IPS-18c (cell line): ENCODE data around the gene HIGD1C.
"Not testable (repeated sequence)": the region's sequence is repeated elsewhere in the genome, so short reads cannot be mapped to it uniquely, and the experiment has no call there.

ENCODE experiments used
- H3K4me3 ChIP-seq: 2 replicates; pipeline ENCODE4 v1.7.0; 2013; ENCODE audit warnings: low read depth, mild to moderate bottlenecking, low read length, moderate library complexity; ENCODE audit not compliant: insufficient read depth
- H3K9me3 ChIP-seq: one replicate; pipeline ENCODE4 v1.6.1; 2013; ENCODE audit warnings: mild to moderate bottlenecking, low read length, moderate library complexity; ENCODE audit not compliant: control insufficient read depth, insufficient read depth

Gene HIGD1C

DNA sequence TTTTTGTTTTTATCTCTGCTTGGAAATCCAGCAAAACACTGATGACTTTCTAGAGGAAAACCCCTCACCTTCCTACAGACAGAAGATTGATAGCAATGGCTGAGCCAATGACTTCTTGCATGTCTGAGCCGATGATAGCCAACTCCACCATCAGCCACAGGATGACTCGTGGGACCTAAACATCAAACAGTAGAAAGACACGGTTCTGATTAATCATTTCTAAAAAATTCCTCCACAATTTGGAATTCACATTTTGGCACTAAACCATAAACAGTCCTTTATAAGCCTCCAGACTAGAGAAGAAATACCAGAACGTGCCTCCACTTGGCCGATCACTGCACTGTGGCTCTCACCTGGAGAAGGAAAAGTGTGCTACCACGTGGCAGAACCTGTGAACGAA is 47.9 kb downstream of the HIGD1C start:
- Histone ChIP-seq H3K4me3 (no peak overlapping the region), H3K9me3 (no peaks in the 10 kb centered on the region)

DNA sequence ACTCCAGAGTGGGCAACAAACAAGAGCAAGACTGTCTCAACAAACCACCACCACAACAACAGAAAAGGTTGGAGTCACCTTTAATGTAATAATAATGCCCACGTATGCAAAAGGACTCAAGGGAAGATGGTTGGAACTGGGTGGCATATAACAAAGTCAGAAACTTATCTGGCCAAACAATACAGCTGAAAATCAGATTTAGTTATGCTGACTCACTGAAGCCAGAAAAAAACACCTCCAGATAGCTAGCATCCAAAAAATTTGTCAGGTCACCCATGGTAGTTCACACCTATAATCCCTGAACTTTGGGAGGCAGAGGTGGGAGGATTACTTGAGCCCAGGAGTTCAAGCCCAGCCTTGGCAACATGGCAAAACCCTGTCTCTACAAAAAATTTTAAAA is 49.5 kb downstream of the HIGD1C start:
- Histone ChIP-seq H3K4me3 (no peak overlapping the region), H3K9me3 (no peaks in the 10 kb centered on the region)

DNA sequence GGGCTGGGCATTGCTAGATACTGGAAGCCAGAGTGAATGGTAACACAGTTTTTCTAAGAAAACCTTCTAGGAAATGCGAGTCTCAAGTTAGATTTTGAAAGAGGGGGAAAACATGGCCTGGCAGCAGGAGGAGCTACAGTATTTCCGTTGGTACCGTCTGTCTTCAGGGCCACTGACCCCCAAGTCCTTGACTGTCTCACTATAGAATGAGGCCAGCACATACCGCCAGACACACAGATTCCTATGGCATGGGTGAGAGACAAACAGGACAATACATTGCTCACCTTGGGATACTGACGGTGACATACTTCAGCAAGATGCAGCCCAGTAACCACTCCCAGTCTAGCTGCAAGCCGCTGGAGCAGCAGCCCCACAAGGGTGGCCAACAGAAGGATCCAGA is 52.2 kb downstream of the HIGD1C start:
- Histone ChIP-seq H3K4me3 (no peak overlapping the region), H3K9me3 (no peaks in the 10 kb centered on the region)

DNA sequence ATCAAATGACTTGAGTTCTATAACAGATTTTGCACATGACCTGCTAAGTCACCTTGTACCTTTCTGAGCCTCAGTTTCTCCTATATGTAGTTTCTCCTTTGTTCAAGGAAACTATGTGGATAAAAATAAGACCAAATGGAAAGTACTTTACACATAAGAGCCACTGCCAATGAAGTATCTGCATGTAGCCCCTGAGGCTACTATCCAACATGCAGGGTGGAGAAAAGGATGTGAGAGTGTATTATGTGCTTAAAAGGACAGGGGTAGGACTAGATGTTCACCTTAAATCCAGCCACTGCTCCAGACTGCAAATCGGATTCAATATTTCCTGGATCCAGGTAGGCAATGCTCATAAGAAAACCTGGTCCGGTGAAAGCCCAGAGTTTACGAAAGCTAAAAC is 52.7 kb downstream of the HIGD1C start:
- no peak overlapping the region; the same call in 1 of the 2 replicates for H3K4me3 ChIP-seq
- H3K9me3 ChIP-seq, result no peaks in the 10 kb centered on the region

DNA sequence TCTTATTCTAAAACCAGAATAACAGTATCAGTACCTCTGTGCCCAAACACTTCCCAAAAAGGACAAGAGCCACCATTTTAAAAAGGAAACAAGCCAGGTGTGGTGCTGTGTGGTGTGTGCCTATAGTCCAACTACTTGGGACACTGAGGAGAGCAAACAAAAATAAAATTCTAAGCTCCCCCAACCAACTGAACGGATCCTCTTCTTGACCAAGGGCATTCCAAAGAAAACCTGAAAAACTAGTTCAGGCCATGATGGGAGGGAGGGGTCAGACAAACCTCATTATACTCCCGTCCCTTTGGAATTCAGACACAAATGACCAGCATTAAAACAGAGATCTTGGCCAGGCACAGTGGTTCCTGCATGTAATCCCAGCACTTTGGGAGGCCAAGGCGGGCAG is 53.3 kb downstream of the HIGD1C start:
- Histone ChIP-seq H3K4me3 (no peak overlapping the region), H3K9me3 (no peaks in the 10 kb centered on the region)

DNA sequence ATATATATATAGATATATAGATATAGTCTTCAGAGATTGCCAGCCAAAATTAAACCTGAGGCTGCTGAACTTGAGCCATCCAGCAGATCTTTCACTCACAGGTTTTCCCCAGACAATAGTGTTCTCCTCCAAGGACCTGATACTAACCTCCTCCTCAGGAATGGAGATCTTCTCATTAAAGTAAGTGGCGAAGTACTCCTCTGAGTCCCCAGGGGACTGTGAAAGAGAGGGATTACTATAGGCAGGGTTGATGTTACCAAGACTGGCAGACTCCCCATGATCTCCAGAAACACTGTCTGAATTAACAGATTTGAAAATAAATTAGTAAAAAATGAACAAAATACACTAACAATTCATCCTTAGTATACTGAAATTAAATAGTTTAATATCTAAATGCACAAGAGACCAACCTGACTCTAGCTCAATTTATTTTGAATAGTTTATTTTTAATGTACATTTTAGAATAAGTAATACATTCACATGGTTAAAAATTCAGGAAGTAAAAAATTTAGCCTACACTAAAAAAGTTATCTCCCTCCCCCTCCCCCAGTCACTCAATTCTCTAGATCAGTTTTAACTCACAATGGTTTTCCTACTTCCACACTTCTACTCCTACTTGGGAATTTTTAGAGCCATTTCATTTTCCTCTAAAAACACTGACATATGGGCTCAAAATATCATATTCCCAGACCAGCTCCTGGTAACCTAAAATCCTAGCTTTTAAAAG is 56.1 kb downstream of the HIGD1C start:
- Histone ChIP-seq H3K4me3 (no peak overlapping the region), H3K9me3 (no peaks in the 10 kb centered on the region)

DNA sequence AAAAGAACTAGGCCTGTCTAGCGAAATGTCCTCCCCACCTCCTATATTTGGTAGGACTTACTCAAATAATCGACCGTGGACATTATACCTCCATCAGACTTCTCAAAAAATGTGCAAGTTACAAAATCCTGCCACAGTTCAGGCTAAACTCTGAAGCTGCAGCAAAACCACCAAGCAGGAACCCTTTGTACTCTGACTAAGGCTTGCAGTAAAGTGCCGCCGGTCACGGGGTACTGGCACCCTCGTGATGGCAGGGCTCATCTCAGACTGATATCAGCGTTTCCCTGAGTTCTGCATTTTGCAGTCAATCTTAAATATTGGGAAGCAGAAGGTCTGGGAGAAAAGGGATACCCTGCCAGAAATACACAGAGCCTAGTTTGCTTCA is 56.7 kb downstream of the HIGD1C start:
- Histone ChIP-seq H3K9me3 (no peaks in the 10 kb centered on the region), H3K4me3 (no peak overlapping the region)

DNA sequence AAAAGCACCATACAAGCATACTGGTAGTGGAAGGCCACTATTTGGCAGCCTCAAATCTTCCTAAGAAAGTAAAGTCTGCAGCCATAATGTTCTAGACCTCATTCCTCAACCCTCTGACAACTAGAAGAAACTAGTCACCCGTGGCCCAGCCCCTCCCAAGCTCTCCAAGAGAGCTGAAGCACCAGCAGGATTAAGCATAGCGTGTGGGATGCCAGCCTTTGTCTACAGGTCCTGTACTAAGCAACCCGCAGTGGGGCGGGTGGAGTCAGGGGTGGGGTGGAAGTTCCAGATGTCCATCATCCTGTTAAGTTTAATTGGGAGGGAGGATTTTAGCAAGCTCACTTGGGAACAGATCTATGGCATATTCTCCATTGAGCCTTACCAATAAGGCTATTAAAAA is 59.6 kb downstream of the HIGD1C start:
- Histone ChIP-seq H3K4me3 (no peak overlapping the region), H3K9me3 (no peaks in the 10 kb centered on the region)

DNA sequence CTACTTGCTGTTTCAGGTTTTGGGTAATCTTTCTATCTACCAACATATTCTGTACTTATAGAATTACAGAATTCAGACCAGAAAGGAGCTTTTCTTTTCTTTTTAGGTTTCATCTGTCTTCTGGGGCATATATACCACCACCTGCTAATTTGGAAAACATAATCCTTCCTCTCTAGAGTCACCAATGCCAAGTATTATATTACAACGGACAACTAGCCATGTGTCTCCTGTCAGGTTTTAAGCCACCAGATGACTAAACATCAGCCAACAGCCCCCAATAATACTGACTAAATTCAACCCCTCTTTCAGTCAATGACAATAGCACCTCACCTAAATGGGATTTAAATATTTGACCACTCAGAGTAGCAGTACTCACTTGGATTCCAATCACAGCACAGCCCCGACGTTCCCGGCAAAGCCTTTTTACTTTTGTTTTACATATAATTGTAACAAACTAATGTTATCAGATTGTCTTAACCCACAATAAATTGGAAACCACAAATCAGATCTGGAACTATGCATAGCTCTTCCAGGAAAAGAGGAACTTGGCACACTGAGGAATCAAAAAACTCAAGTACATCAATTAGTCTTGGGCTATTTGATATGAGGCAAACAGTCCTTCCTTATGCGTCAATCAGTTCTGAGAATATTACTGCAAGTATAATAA is 60.4 kb downstream of the HIGD1C start:
- Histone ChIP-seq H3K9me3 (no peaks in the 10 kb centered on the region), H3K4me3 (no peak overlapping the region)

DNA sequence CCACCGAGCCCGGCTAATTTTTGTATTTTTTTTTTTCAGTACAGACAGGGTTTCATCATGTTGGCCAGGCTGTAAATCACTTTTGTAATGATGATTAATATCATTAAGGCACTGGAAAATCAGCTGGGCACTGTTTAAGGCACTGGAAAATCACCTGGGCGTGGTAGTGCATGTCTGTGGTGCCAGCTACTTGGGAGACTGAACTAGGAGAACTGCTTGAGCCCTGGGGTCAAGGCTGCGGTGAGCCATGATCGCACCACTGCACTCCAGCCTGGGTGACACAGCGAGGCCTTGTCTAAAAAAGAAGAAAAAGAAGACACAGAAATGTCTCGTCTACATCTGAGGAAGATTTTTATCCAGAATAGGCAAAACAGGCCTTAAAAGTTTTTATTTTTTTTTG is 61.1 kb downstream of the HIGD1C start:
- Histone ChIP-seq H3K9me3 (no peaks in the 10 kb centered on the region), H3K4me3 (no peak overlapping the region)

DNA sequence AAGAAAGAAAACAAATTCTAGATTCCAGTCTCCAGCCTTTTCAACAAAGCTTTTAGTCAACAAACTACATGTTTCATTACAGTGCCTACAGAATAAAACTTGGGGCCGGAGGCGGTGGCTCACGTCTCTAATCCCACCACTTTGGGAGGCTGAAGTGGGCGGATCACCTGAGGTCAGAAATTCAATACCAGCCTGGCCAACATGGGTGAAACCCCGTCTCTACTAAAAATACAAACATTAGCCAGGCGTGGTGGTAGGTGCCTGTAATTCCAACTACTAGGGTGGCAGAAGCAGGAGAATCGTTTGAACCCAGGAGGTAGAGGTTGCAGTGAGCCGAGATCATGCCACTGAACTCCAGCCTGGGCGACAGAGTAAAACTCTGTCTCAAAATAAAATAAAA is 62.1 kb downstream of the HIGD1C start:
- not testable (repeated sequence) for H3K4me3 ChIP-seq, H3K9me3 ChIP-seq

DNA sequence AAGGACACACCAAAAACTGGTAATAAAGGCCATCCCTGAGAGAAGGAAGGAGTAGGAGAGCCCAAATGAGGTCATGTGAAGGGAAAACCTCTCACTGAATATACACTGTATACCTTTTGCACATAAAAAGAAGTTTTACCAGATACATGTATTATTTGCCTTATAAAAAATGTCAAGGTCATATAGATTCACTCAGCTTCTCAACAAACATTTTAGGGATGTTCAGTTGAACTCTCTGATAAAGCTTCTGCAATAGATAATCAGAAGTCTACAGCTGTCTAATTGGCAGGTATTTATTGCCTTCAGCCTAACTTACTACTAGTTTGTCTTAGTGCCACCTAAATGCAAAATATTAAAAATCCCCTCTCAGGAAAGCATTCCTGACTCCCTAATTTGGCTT is 65.1 kb downstream of the HIGD1C start:
- no peaks in the 10 kb centered on the region for H3K9me3 ChIP-seq
- no peak overlapping the region for H3K4me3 ChIP-seq

DNA sequence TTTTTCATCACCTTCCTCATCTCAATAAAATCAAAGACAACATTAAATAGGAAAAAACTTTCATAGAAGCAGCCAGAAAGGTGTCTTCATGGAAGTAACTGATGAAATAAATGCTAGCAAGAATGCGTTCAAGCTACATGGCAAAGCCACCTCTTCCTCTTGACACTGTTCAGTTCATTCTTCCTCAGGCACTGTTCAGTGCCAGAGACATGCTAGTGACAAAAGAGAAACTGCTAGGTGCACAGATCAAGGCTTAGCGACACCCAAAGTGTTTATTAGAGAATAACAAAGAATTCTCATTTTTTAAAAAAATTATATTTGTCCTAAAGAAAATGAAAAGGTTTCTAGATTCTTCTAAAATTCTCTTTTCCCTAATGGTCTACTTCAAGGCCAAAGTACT is 66.6 kb downstream of the HIGD1C start:
- Histone ChIP-seq H3K9me3 (no peaks in the 10 kb centered on the region), H3K4me3 (no peak overlapping the region)

DNA sequence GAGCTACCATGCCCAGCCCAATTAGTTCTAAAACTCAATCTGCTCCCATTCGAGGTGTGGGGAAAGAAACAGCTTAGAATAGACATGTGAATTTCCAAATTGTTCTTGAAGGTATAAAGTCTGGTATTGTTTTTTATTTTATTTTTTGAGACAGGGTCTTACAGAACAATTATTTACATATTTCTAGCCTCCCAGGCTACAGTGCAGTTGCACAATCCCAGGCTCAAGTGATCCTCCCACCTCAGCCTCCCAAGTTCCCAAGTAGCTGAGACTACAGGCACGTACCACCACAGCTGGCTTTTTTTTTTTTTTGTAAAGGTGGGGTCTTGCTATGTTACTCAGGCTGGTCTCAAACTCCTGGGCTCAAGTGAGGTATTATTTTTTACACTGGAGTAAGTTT is 67.6 kb downstream of the HIGD1C start:
- H3K9me3 ChIP-seq, result no peaks in the 10 kb centered on the region
- H3K4me3 ChIP-seq, result no peak overlapping the region
